GM12865 (cell line): ENCODE data around the gene HHLA2.

Source experiments
- DNase-seq: peaks from one replicate; pipeline ENCODE4 v3.0.0; 2010; ENCODE audit warnings: low read depth
- H3K4me3 ChIP-seq: 2 replicates; pipeline ENCODE4 v1.5.1; 2011; ENCODE audit warnings: mild to moderate bottlenecking, low read depth, low read length, control low read depth
- TF ChIP-seq, protein P1 (sequence below): IDR thresholded peaks from 2 replicates; pipeline ENCODE4 v1.5.1; 2011; ENCODE audit warnings: low read length, control low read depth, low read depth, inconsistent platforms; ENCODE audit not compliant: insufficient read depth; ENCODE audit errors: missing control alignments

Gene HHLA2

DNA sequence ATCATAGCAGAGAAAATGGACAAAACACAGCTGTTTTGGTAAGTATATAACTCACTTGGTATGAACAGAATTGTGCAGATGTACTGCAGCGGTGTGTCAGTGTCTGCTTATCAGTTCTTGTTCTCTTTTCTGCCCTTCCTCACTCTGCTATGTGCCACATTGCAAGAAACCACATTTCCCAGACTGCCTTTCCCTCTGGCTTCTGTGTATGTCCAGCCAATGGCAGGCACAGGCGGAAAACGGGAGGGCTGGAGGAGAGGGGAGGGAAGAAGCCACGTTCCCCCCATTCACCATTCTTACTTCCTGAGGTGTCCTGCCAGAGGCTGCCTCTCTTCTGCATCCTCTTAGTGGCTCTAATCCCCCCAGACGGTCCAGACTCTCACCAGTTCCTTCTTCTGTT lies 15.4 kb downstream of the HHLA2 start:
- no peak overlapping the region for H3K4me3 ChIP-seq
- TF ChIP-seq, protein P1, sequence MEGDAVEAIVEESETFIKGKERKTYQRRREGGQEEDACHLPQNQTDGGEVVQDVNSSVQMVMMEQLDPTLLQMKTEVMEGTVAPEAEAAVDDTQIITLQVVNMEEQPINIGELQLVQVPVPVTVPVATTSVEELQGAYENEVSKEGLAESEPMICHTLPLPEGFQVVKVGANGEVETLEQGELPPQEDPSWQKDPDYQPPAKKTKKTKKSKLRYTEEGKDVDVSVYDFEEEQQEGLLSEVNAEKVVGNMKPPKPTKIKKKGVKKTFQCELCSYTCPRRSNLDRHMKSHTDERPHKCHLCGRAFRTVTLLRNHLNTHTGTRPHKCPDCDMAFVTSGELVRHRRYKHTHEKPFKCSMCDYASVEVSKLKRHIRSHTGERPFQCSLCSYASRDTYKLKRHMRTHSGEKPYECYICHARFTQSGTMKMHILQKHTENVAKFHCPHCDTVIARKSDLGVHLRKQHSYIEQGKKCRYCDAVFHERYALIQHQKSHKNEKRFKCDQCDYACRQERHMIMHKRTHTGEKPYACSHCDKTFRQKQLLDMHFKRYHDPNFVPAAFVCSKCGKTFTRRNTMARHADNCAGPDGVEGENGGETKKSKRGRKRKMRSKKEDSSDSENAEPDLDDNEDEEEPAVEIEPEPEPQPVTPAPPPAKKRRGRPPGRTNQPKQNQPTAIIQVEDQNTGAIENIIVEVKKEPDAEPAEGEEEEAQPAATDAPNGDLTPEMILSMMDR, result no peak
- DNase-seq, result no peak

DNA sequence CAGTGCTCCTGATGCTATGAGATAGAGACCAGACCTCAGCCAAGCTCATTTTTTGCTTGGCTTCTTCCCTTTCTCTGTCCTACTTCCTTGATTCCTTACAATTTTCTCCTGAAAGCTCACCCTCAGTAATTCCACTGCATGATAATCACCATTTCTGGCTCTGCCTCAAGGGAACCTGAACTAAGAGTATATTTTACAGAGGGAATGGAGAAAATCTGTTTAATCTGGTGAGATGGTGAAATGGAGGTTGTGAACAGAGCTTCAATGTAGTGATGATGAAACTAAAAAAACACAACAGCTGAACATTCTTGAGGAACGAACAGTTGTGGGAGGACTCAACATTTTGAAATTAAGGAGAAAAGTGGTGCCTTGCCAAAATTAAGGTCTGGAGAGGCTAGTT lies 16.3 kb downstream of the HHLA2 start:
- DNase-seq, result no peak
- H3K4me3 ChIP-seq, result no peak overlapping the region
- TF ChIP-seq, protein P1, result no peak

DNA sequence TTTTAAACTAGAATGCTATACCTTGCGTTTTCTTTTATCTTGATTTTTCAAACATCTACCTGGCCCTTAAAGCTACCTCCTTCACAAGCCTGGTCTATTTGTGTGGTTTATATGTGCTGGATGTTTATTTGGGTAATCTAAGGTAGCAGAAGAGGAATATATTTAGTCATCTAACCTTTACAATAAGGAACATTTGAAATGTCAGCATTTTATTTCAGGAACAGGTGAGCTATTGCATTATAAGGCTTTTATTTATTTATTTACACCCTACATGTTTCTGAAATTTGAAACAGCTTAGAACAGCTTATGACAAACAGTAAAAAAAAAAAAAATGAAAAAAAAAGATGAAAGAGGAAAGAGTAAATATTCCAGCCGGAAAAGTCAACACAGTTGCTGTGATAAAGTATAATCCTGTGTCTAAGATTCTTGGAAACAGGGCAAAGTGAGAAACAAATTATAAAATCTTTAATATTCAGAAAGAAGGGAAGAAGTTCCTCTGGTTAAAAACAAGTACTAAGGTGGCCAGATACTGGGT lies 19.5 kb downstream of the HHLA2 start:
- TF ChIP-seq, protein P1, result no peak
- no peak for DNase-seq
- H3K4me3 ChIP-seq, result no peak overlapping the region

DNA sequence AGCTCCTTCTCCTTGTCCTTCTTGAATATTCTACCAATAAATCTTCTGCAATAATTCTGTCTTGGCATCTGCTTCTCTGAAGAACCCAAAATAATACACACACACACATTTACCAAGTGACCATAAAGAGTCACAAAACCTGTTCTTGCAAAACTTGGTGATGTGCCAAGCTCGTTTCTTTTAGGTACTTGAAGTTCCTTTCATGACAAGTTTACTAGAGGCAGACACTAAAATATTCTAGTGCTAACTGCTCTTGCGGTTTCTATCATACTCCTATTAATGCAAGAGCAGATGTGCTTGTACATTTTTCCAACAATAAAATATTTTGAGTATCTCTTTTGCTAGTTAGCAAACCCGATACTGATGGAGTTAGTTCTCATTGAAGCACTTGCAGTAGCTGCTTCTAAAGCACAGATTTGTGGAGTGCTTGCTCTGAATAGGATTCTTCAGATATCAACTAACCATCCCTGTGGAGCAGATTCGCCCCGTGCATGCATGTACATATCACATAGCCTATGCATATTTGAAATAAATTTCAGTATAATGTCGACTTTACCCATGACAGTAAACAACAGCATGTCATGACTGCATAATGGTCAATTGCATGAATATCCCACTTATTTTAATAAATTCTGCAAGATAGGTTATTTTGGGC lies 23.2 kb downstream of the HHLA2 start:
- DNase-seq, result peak; percentile 8

DNA sequence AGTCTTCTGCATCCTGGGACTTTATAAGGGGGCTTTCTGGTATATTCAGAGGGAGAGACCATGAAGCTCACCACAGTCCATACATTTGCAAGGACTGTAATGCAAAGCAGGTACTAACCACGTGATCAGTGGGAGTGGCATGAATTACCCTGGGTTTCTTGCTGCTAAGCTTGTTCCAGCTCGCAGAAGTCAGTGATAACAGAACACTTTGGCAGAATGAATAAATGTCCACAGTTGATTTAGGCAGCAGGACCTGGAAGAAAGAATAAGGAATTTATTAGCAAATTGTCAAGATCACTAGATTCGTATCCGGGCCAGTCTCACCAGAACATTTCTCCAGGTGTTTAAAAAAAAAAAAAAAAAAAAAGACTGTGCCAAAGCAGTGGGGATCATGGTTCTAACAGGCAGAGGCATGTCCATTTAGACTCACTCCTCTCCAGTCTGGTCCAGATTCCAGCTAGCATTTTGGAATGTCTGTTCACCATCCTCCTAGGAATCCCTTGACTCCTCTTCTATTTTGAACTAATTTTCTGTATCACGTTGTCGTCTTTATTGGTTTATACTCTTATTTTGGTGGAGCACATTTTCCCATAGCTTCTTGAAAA lies 24.5 kb downstream of the HHLA2 start:
- DNase-seq, result no peak
- TF ChIP-seq, protein P1, result no peak
- H3K4me3 ChIP-seq, result no peak overlapping the region

More for the DNA sequence above, 23.2 kb downstream of the HHLA2 start:
- H3K4me3 ChIP-seq, result no peak overlapping the region
- TF ChIP-seq, protein P1, result no peak

DNA sequence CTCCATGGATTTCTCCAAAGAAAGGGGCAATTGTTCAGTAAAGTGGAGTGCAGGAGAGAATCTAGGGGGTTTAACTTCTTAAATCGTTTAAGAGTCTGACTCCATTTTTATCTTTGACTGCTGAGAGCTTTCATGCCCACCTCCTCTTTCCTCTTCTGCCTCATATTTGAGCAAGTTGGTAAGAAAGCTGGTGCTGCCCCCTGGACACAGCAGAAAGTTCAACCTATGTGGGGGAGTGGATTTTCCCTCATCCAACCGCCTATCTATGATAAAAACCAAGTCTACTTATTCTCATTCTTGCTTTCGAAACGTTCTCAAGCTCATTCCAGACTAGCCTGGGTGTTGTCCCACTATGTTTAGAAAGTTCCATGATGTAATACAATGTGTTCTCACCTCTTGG lies 26.0 kb downstream of the HHLA2 start:
- no peak overlapping the region for H3K4me3 ChIP-seq
- TF ChIP-seq, protein P1, result no peak
- peak; percentile 14 for DNase-seq

DNA sequence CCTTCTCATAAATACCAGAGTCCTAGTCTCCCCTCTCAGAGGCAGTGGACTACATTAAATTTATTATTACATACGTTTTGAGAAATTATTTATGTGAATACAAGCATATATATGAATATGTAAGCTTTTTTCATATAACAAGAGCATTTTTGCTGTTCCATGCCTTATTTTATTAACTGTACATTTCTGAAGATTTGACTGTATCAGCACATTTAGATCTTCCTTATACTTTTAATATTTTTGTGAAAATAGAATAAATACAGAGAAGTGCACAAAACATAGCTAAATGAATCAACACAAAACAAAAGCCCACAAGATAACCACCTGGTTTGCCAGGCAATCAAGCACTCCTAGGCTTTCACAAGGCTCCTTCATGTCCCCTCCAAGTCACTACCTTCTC lies 27.8 kb downstream of the HHLA2 start:
- DNase-seq, result no peak
- no peak overlapping the region for H3K4me3 ChIP-seq
- TF ChIP-seq, protein P1, result no peak
